Measurements from ENCODE around the gene ITPR1. TPM values are rescaled to one million over a fixed set of nuclear protein-coding genes. Genes with fewer than 3 reads are reported as not detected.
A peak's percentile ranks its signal among the peaks of the same experiment; 100 is the strongest.

The ITPR1 gene
- total RNA-seq, 1 donor from 2014 or later: 45.9 TPM

DNA sequence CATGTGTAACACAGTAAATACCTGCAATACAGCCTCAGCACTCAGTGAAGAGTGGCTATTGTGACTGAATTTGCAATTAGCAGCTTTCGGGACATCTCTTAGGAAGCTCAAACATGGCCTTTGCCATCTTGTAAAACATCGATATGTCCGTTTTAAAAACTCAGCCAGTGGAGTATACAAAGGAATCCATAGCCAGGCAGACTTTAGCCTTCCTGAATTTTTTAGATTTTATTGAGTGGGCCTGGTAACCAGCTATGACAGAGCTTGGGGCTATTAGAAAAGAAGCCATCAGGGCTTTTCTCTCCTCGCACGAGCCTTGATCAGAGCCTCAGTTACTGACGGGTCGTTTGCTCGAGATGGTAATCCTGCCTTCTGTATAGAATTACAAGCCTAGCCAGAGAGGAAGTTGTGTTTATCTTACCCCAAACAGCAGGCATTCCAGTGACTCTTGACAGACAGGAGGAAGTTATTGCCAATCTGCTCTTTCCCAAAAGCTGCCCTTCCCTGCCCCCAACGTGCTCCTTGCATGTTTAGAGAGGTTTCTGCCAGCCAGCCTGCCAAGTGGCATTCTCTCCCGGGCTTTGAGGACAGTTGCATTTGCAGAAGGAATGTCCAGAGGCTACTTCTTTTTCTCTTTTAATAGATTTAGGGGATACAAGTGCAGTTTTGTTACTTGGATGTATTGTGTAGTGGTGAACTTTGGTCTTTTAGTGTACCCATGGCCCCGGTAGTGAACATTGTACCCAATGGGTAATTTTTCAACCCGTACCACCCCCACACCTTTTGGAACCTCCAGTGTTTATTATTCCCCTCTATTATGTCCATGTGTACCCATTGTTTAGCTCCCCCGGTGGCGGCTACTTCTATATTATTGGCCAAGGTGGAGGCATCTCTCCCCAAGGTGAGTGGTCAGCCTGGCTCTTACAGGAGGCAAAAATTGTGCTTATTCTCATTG, 40.6 kb downstream of the ITPR1 start:
- DNase-seq (ENCODE audit: extremely low spot score, unreplicated experiment): no peak
- Mint-ChIP-seq H3K9me3 (peaks cover 5% of the 10 kb centered on the region), H3K4me1 (ENCODE audit: unreplicated experiment) (peaks cover 52% of the 10 kb centered on the region), H3K4me3 (peak overlapping the region; percentile 13), H3K27ac (peak overlapping the region; percentile 52), H3K27me3 (no peaks in the 10 kb centered on the region), H3K36me3 (peaks cover 11% of the 10 kb centered on the region)
- TF ChIP-seq, protein P1, sequence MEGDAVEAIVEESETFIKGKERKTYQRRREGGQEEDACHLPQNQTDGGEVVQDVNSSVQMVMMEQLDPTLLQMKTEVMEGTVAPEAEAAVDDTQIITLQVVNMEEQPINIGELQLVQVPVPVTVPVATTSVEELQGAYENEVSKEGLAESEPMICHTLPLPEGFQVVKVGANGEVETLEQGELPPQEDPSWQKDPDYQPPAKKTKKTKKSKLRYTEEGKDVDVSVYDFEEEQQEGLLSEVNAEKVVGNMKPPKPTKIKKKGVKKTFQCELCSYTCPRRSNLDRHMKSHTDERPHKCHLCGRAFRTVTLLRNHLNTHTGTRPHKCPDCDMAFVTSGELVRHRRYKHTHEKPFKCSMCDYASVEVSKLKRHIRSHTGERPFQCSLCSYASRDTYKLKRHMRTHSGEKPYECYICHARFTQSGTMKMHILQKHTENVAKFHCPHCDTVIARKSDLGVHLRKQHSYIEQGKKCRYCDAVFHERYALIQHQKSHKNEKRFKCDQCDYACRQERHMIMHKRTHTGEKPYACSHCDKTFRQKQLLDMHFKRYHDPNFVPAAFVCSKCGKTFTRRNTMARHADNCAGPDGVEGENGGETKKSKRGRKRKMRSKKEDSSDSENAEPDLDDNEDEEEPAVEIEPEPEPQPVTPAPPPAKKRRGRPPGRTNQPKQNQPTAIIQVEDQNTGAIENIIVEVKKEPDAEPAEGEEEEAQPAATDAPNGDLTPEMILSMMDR (conservative IDR thresholded peaks at IDR 0.05): no peak

DNA sequence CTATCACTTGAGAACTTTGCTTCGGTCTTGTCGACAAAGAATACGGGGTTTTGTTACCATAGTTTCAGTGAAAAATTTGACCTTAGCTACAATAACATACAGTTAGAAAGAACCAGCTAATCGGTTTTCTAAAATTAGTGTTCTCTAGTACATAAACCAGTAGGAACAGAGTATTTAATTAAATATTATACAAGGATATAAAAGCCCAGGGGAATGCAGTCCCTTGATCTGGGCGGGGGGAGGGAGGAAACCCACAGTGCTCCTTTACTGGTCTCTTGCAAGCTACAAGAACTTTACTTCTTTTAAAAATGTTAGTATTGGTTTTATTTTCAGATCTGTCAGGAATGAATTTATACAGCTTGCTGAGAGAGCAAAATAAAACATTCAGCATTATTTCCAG, 41.8 kb downstream of the ITPR1 start:
- TF ChIP-seq, protein P1 (conservative IDR thresholded peaks at IDR 0.05): no peak
- Mint-ChIP-seq H3K4me3 (no peak overlapping the region), H3K4me1 (ENCODE audit: unreplicated experiment) (peaks cover 46% of the 10 kb centered on the region), H3K9me3 (peaks cover 5% of the 10 kb centered on the region), H3K36me3 (peaks cover 8% of the 10 kb centered on the region), H3K27ac (no peak overlapping the region), H3K27me3 (no peaks in the 10 kb centered on the region)
- no peak for DNase-seq (ENCODE audit: extremely low spot score, unreplicated experiment)

DNA sequence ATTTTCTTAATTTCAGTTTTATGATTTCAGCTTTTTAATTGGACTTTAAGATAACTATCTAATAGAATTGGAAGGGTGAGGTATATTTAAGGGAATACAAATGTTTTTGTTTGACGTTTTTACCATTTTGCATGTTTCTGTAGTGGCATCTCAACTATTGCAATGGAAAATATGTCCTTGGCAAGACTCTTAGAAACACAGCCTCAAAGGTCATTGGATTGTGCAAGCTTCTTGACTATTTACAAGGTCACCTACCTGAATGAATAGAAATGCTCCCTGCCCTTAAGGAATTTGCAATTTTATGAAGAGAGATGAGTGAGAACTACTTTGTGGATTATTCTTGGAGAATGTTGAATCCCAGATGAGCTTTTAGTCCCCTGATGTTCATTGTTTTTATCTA, 43.1 kb downstream of the ITPR1 start:
- Mint-ChIP-seq H3K4me1 (ENCODE audit: unreplicated experiment) (peaks cover 41% of the 10 kb centered on the region), H3K36me3 (peaks cover 8% of the 10 kb centered on the region), H3K27ac (no peak overlapping the region), H3K4me3 (no peak overlapping the region), H3K27me3 (no peaks in the 10 kb centered on the region), H3K9me3 (peaks cover 5% of the 10 kb centered on the region)
- no peak for DNase-seq (ENCODE audit: extremely low spot score, unreplicated experiment)
- TF ChIP-seq, protein P1 (conservative IDR thresholded peaks at IDR 0.05): no peak

DNA sequence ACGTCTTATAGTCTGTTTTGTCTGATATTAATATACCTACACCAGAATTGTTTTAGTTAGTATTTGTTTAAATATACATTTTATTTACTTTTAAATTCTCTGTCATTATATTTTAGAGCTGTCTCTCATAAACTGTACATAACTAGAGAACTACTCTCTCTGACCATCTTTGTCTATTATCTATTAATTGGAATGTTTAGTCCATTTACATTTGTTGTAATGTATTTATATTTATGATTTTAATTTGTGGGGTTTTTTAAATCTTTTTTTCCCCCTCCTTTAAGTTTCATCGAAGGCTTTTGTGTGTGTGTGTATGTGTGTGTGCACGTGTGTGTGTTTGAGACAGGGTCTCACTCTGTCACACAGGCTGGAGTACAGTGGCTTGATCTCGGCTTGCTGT, 47.1 kb downstream of the ITPR1 start:
- TF ChIP-seq, protein P1 (conservative IDR thresholded peaks at IDR 0.05): no peak
- peaks cover 4% of the 10 kb centered on the region for H3K4me1 Mint-ChIP-seq (ENCODE audit: unreplicated experiment)
- no peaks in the 10 kb centered on the region for H3K27me3 Mint-ChIP-seq
- DNase-seq (ENCODE audit: extremely low spot score, unreplicated experiment): no peak
- H3K36me3 Mint-ChIP-seq: peaks cover 8% of the 10 kb centered on the region
- peaks cover 5% of the 10 kb centered on the region for H3K9me3 Mint-ChIP-seq
- no peak overlapping the region for H3K27ac Mint-ChIP-seq
- no peak overlapping the region for H3K4me3 Mint-ChIP-seq

DNA sequence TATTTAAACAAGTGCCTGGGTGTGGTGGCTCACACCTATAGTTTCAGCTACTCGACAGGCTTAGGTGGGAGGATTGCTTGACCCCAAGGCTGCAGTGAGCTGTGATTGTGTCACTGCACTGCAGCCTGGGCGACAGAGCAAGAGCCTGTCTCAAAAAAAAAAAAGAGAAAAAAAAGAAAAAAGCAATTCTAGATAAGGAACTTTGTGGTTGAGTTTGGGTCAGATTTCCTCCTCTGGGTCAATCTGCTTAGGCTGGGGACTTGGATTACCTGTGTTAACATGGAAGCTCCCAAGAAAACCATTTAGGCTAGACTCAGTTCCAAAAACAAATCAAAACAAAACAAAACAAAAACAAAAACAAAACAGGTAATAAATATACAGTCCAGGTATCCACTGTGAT, 50.0 kb downstream of the ITPR1 start:
- TF ChIP-seq, protein P1 (conservative IDR thresholded peaks at IDR 0.05): no peak
- Mint-ChIP-seq H3K27ac (no peak overlapping the region), H3K36me3 (peaks cover 4% of the 10 kb centered on the region), H3K9me3 (no peaks in the 10 kb centered on the region), H3K4me3 (no peak overlapping the region), H3K4me1 (ENCODE audit: unreplicated experiment) (peaks cover 15% of the 10 kb centered on the region), H3K27me3 (no peaks in the 10 kb centered on the region)
- no peak for DNase-seq (ENCODE audit: extremely low spot score, unreplicated experiment)

Measured in type B pancreatic cell (in vitro differentiated cells).